GM13976 (cell line): ENCODE data around the gene MRTFA.

ENCODE experiments used
- DNase-seq: peaks from one replicate; pipeline ENCODE4 v3.0.0; 2012; ENCODE audit warnings: low spot score
- CTCF ChIP-seq: IDR thresholded peaks from 2 replicates; pipeline ENCODE4 v1.5.1; 2012; ENCODE audit warnings: borderline replicate concordance, mild to moderate bottlenecking; ENCODE audit not compliant: insufficient read depth; ENCODE audit errors: extremely low read depth, missing control alignments, control extremely low read depth
- in situ Hi-C: fragments of 300-500 bp; cut with MboI; formaldehyde crosslinking; loops from one replicate; pipeline ENCODE4 v1.12.0; 2022; ENCODE audit warnings: low sequenced_read_pairs, mixed read lengths, inconsistent platforms; ENCODE audit not compliant: unreplicated experiment

MRTFA gene

GRCh38 chr22:40526960-40527359, 109.6 kb downstream of the MRTFA start:
- no peak for TF ChIP-seq CTCF
- in situ Hi-C loops: loop anchor here (10.0 kb wide), 1 partner anchor 118 kb away; no protein-coding TSS in a partner anchor
- no peak for DNase-seq

GRCh38 chr22:40525250-40525884, 111.2 kb downstream of the MRTFA start:
- in situ Hi-C loops: loop anchor here (10.0 kb wide), 1 partner anchor 119 kb away; no protein-coding TSS in a partner anchor

GRCh38 chr22:40524392-40525249, 111.9 kb downstream of the MRTFA start:
- in situ Hi-C loops: loop anchor here (10.0 kb wide), 1 partner anchor 120 kb away; no protein-coding TSS in a partner anchor
- no peak for DNase-seq
- no peak for TF ChIP-seq CTCF

More at GRCh38 chr22:40525250-40525884, 111.2 kb downstream of the MRTFA start:
- no peak for DNase-seq
- peak; percentile 59 for TF ChIP-seq CTCF

GRCh38 chr22:40522141-40522540, 114.4 kb downstream of the MRTFA start:
- in situ Hi-C loops: loop anchor here (10.0 kb wide), 1 partner anchor 123 kb away; no protein-coding TSS in a partner anchor
- DNase-seq: no peak
- no peak for TF ChIP-seq CTCF

- DNase-seq: no peak
- in situ Hi-C loops: loop anchor here (10.0 kb wide), 1 partner anchor 124 kb away; no protein-coding TSS in a partner anchor
- no peak for TF ChIP-seq CTCF
Measured at GRCh38 chr22:40521046-40521445, 115.5 kb downstream of the MRTFA start.

- DNase-seq: no peak
- TF ChIP-seq CTCF: no peak
- in situ Hi-C loops: loop anchor here (10.0 kb wide), 1 partner anchor 124 kb away; no protein-coding TSS in a partner anchor
Measured at GRCh38 chr22:40520562-40520961, 116.0 kb downstream of the MRTFA start.
